SK-N-SH (cell line): ENCODE measurements around the gene RYR3.

ENCODE experiments used
- CTCF ChIP-seq: fragments of 200-600 bp; sonication (generic); IDR thresholded peaks from 2 replicates; pipeline ENCODE4 v1.6.1; 2017; ENCODE audit warnings: antibody characterized with exemption, mild to moderate bottlenecking, moderate library complexity
- EP300 ChIP-seq, 2 experiments: IDR thresholded peaks; 2 replicates each; pipeline versions ENCODE4 v1.4.0 to v1.6.1; 2012; ENCODE audit warnings: borderline replicate concordance in 1 of 2, low read depth in 1 of 2, low read length in 1 of 2
- EZH2phosphoT487 ChIP-seq: fragments of 200-600 bp; sonication (generic); IDR thresholded peaks from 2 replicates; pipeline ENCODE4 v1.6.1; 2017; ENCODE audit warnings: low read depth, mixed run types, mild to moderate bottlenecking, antibody characterized with exemption, moderate library complexity, borderline replicate concordance

- TF ChIP-seq EP300 (IDR thresholded peaks at IDR 0.05; ENCODE audit: borderline replicate concordance in 1 of 2, low read depth in 1 of 2, low read length in 1 of 2) (no peak), EZH2phosphoT487 (no peak), CTCF (no peak)
These were observed 235.1 kb downstream of the RYR3 start for GRCh38 chr15:33545866-33546265.
